K562 (cell line): ENCODE measurements around the gene ATG10. TPM values are rescaled to one million over a fixed set of nuclear protein-coding genes. Genes with fewer than 3 reads are reported as not detected.

ENCODE experiments used
- ASH1L ChIP-seq: fragments of 450-650 bp; IDR thresholded peaks from 2 replicates; pipeline ENCODE4 v1.6.1; 2018; ENCODE audit warnings: borderline replicate concordance, mild to moderate bottlenecking, low read depth; ENCODE audit not compliant: partially characterized antibody
- CLOCK ChIP-seq: fragments of 250-450 bp; sonication (Bioruptor Pico); IDR thresholded peaks from 2 replicates; pipeline ENCODE4 v1.4.0; 2020; ENCODE audit warnings: mild to moderate bottlenecking, moderate library complexity, borderline replicate concordance
- DACH1 ChIP-seq: fragments of 450-650 bp; IDR thresholded peaks from 2 replicates; pipeline ENCODE4 v1.6.1; 2018; ENCODE audit not compliant: partially characterized antibody
- ESRRA ChIP-seq: fragments of 450-650 bp; IDR thresholded peaks from 2 replicates; pipeline ENCODE4 v1.6.1; 2014; ENCODE audit warnings: low read depth, mild to moderate bottlenecking, moderate library complexity, borderline replicate concordance
- FOXJ2 ChIP-seq: fragments of 200-800 bp; sonication (Bioruptor generic); IDR thresholded peaks from 2 replicates; pipeline ENCODE4 v1.6.1; 2016; ENCODE audit warnings: missing genetic modification characterization, missing compliant biosample characterization
- HNRNPL ChIP-seq: fragments of 200-400 bp; formaldehyde crosslinking; IDR thresholded peaks from 2 replicates; pipeline ENCODE4 v1.6.1; 2017; ENCODE audit warnings: low read depth, mild to moderate bottlenecking, low read length
- POU5F1 ChIP-seq: fragments of 150-350 bp; IDR thresholded peaks from 2 replicates; pipeline ENCODE4 v1.6.1; 2014; ENCODE audit warnings: borderline replicate concordance, low read length, low read depth, mild to moderate bottlenecking; ENCODE audit not compliant: partially characterized antibody
- RAD21 ChIP-seq, 2 experiments: fragments of 250-450 bp in 1 of 2; fragments of 450-650 bp in 1 of 2; sonication (Bioruptor Pico) in 1 of 2; formaldehyde crosslinking in 1 of 2; IDR thresholded peaks in 1 of 2; conservative IDR thresholded peaks in 1 of 2; 2 replicates each; pipeline versions ENCODE4 v1.4.0 to v1.8.0; 2020 to 2022; ENCODE audit warnings: mild to moderate bottlenecking in 2 of 2, moderate library complexity in 1 of 2
- SMC3 ChIP-seq: conservative IDR thresholded peaks from 2 replicates; pipeline ENCODE4 v1.6.1; 2011; ENCODE audit warnings: low read depth, low read length, improper control_type of control experiment; ENCODE audit not compliant: insufficient read depth
- TEAD4 ChIP-seq, 2 experiments: sonication (generic) in 1 of 2; formaldehyde crosslinking in 1 of 2; IDR thresholded peaks; 2 replicates each; pipeline versions ENCODE4 v1.6.1 to v1.8.0; 2012 to 2022; ENCODE audit warnings: borderline replicate concordance in 1 of 2, inconsistent platforms in 1 of 2, low read length in 1 of 2, mild to moderate bottlenecking in 1 of 2, missing genetic modification reagents in 1 of 2
- THAP12 ChIP-seq: fragments of 250-450 bp; sonication (Bioruptor Pico); IDR thresholded peaks from 2 replicates; pipeline ENCODE4 v1.9.0; 2021; ENCODE audit warnings: mild to moderate bottlenecking, inconsistent platforms
- THRB ChIP-seq: fragments of 450-650 bp; formaldehyde crosslinking; conservative IDR thresholded peaks from 2 replicates; pipeline ENCODE4 v1.4.0; 2022; ENCODE audit warnings: mild to moderate bottlenecking, missing genetic modification characterization
- ZBTB33 ChIP-seq: sonication (generic); formaldehyde crosslinking; IDR thresholded peaks from 2 replicates; pipeline ENCODE4 v1.8.1; 2023; ENCODE audit warnings: mild to moderate bottlenecking, missing genetic modification reagents
- ZFP1 ChIP-seq: fragments of 450-650 bp; formaldehyde crosslinking; IDR thresholded peaks from 2 replicates; pipeline ENCODE4 v1.4.0; 2020; ENCODE audit warnings: mild to moderate bottlenecking, mixed read lengths
- ZFP36 ChIP-seq: fragments of 150-350 bp; IDR thresholded peaks from 2 replicates; pipeline ENCODE4 v1.6.1; 2018; ENCODE audit warnings: low read length, low read depth; ENCODE audit not compliant: partially characterized antibody
- ZNF263 ChIP-seq: sonication (generic); formaldehyde crosslinking; IDR thresholded peaks from 2 replicates; pipeline ENCODE4 v1.8.0; 2022; ENCODE audit warnings: mild to moderate bottlenecking, missing genetic modification reagents, borderline replicate concordance
- ZNF3 ChIP-seq: fragments of 250-450 bp; sonication (Bioruptor Pico); IDR thresholded peaks from 2 replicates; pipeline ENCODE4 v1.5.0; 2021; ENCODE audit warnings: mild to moderate bottlenecking, moderate library complexity
- ZNF354B ChIP-seq: fragments of 250-450 bp; sonication (Bioruptor Pico); IDR thresholded peaks from 2 replicates; pipeline ENCODE4 v1.4.0; 2020
- polyA plus RNA-seq, 8 experiments: library from polyadenylated mRNA; depleted of rRNA in 4 of 8; stranded (reverse) in 5 of 8; unstranded in 3 of 8; fragments of >200 nt; fragmentation: Nextera tagmentation in 2 of 8; fragmentation: Illumina TruSeq in 1 of 8; extraction: Ambion mirVana in 2 of 8; extraction: Trizol in 1 of 8; gene quantifications; 2 replicates each; pipeline versions ENCODE4 v1.2.1 to v1.2.3, GENCODE V29; 2011 to 2014; ENCODE audit warnings: inconsistent platforms in 1 of 8, missing spikeins in 1 of 8
- total RNA-seq, 7 experiments: library from RNA; depleted of rRNA in 6 of 7; stranded (reverse); fragments of >200 nt in 6 of 7; fragmentation: Illumina TruSeq in 2 of 7; extraction: Trizol in 2 of 7; gene quantifications; 2 replicates each; pipeline versions ENCODE4 v1.2.1 to v1.2.3, GENCODE V29; 2011 to 2021; ENCODE audit warnings: low replicate concordance in 1 of 7

Gene ATG10
- total and polyA plus RNA-seq, 9 of the 15 experiments (the other 6 are each of a cell fraction or from before 2014, with no cell fraction given): 7.0 to 18.8 (median 14.6) TPM

- TF ChIP-seq RAD21 (CRISPR knock-in tag; conservative IDR thresholded peaks at IDR 0.05 in 1 of 2, IDR thresholded peaks at IDR 0.05 in 1 of 2) (peak; percentile 82 to 93), HNRNPL (no peak), ESRRA (no peak), FOXJ2 (tag) (no peak), SMC3 (peak; percentile 78), ZBTB33 (no peak), ZNF354B (CRISPR knock-in tag) (no peak), CLOCK (CRISPR knock-in tag) (no peak), ZFP1 (CRISPR knock-in tag) (no peak), POU5F1 (no peak), DACH1 (no peak), ZFP36 (peak; percentile 23), ZNF3 (CRISPR knock-in tag) (no peak), THRB (CRISPR knock-in tag) (no peak), ZNF263 (CRISPR knock-in tag) (no peak), TEAD4 (IDR thresholded peaks at IDR 0.05; ENCODE audit: low read length) (no peak), TEAD4 (CRISPR knock-in tag; IDR thresholded peaks at IDR 0.05; ENCODE audit: borderline replicate concordance) (no peak), THAP12 (CRISPR knock-in tag) (no peak), ASH1L (no peak)
Observed at GRCh38 chr5:82225525-82226172, 253.8 kb downstream of the ATG10 start (continued).
